ENCODE data around the gene LRP11. TPM values are rescaled to one million over a fixed set of nuclear protein-coding genes. Genes with fewer than 3 reads are reported as not detected.
"Not testable (repeated sequence)": the region's sequence is repeated elsewhere in the genome, so short reads cannot be mapped to it uniquely, and the experiment has no call there.

LRP11 gene
- total and polyA plus RNA-seq, 8 donors = 5.4 to 22.2 (median 15.2) TPM

- DNase-seq (no peak), FAIRE-seq (no peak), ATAC-seq (peak in 3 of 4 donors; percentile 10 to 42 (median 23))
- Histone ChIP-seq H3K36me3 (no peaks in the 10 kb centered on the region), H3K4me3 (no peak overlapping the region), H3K9me3 (no peaks in the 10 kb centered on the region), H3K4me1 (peaks cover 3 to 6% (median 5%) of the 10 kb centered on the region in 3 donors), H3K27ac (peak overlapping the region in 2 of 4 donors; percentile 41 to 60), H3K27me3 (no peaks in the 10 kb centered on the region)
- intact Hi-C loops (cut with DNase I) = no loop called here
- TF ChIP-seq CTCF (IDR thresholded peaks at IDR 0.05) = no peak
- 62 to 71% methylated on average over 5 of the region's 5 CpGs for WGBS, 2 donors
These were observed 31.7 kb upstream of the LRP11 start for GRCh38 chr6:149895833-149896271.

- intact Hi-C loops (cut with DNase I) = no loop called here
- peak in 4 of 6 donors; percentile 48 to 66 (median 54) for DNase-seq
- Histone ChIP-seq H3K36me3 (no peaks in the 10 kb centered on the region), H3K4me1 (peaks cover 3 to 6% (median 5%) of the 10 kb centered on the region in 3 donors), H3K27me3 (no peaks in the 10 kb centered on the region), H3K9me3 (no peaks in the 10 kb centered on the region), H3K27ac (peak overlapping the region in 2 of 4 donors; percentile 41 to 60), H3K4me3 (no peak overlapping the region)
- no peak for TF ChIP-seq CTCF (IDR thresholded peaks at IDR 0.05)
- WGBS, 2 donors = 34 to 45% methylated on average over 7 of the region's 7 CpGs
- FAIRE-seq = peak; percentile 9
- peak; percentile 60 to 94 (median 86) for ATAC-seq
These were observed 31.0 kb upstream of the LRP11 start for GRCh38 chr6:149895048-149895590.

- not testable (repeated sequence) for FAIRE-seq
These were observed 27.7 kb upstream of the LRP11 start for GRCh38 chr6:149891864-149892263.

GRCh38 chr6:149891259-149891658, 27.1 kb upstream of the LRP11 start:
- no peak for ATAC-seq
- Histone ChIP-seq H3K9me3 (no peaks in the 10 kb centered on the region), H3K27ac (no peak overlapping the region), H3K27me3 (no peaks in the 10 kb centered on the region), H3K4me1 (peaks cover 3 to 6% (median 5%) of the 10 kb centered on the region in 3 donors), H3K36me3 (no peaks in the 10 kb centered on the region), H3K4me3 (no peak overlapping the region)
- intact Hi-C loops (cut with DNase I) = no loop called here
- no peak for DNase-seq
- 83 to 85% methylated on average over 3 of the region's 3 CpGs for WGBS, 2 donors
- TF ChIP-seq CTCF (IDR thresholded peaks at IDR 0.05) = no peak
- no peak for FAIRE-seq

More at GRCh38 chr6:149891864-149892263, 27.7 kb upstream of the LRP11 start:
- H3K27ac ChIP-seq; H3K27me3 ChIP-seq; H3K9me3 ChIP-seq; H3K4me3 ChIP-seq; intact Hi-C loops (cut with DNase I); H3K4me1 ChIP-seq; DNase-seq; H3K36me3 ChIP-seq; ATAC-seq: not testable (repeated sequence)
- 77 to 88% methylated on average over 6 of the region's 6 CpGs for WGBS, 2 donors

GRCh38 chr6:149890629-149891045, 26.5 kb upstream of the LRP11 start:
- intact Hi-C loops (cut with DNase I) = no loop called here
- Histone ChIP-seq H3K4me3 (no peak overlapping the region), H3K4me1 (peaks cover 3% of the 10 kb centered on the region in 3 donors), H3K36me3 (no peaks in the 10 kb centered on the region), H3K27me3 (no peaks in the 10 kb centered on the region), H3K27ac (no peak overlapping the region), H3K9me3 (no peaks in the 10 kb centered on the region)
- TF ChIP-seq CTCF (IDR thresholded peaks at IDR 0.05) = no peak
- no peak for FAIRE-seq
- WGBS, 2 donors = 64 to 70% methylated on average over 6 of the region's 6 CpGs
- DNase-seq = no peak
- ATAC-seq = no peak

All from pancreas (tissue), 10 donors.